ENCODE results near the gene SLC7A7. TPM values are rescaled to one million over a fixed set of nuclear protein-coding genes. Genes with fewer than 3 reads are reported as not detected.

Gene SLC7A7
- total RNA-seq, 1 experiment from 2014 or later: 5.9 TPM

- ChIA-PET POLR2A (ENCODE audit: unreplicated experiment) (interaction anchor here (0.7 kb wide), 1 partner anchor 314 kb away, joined by 3 read pairs; no protein-coding TSS in a partner anchor), CTCF (interaction anchor here (0.7 kb wide), 1 partner anchor 240 kb away, joined by 3 read pairs; no protein-coding TSS in a partner anchor)
- intact Hi-C loops (cut with micrococcal nuclease; ENCODE audit: unreplicated experiment): no loop called here
- Histone ChIP-seq H3F3A (ENCODE audit: insufficient read depth, low read depth) (no peaks in the 10 kb centered on the region), H3K79me2 (ENCODE audit: low read depth) (no peaks in the 10 kb centered on the region), H3K4me1 (replicated peaks; ENCODE audit: insufficient read depth) (no peaks in the 10 kb centered on the region), H3K36me3 (ENCODE audit: low read depth) (no peaks in the 10 kb centered on the region), H3K4me3 (peak overlapping the region; percentile 57; the same call in 1 of the 2 replicates), H4K20me1 (ENCODE audit: insufficient read depth) (no peaks in the 10 kb centered on the region), H3K9me2 (ENCODE audit: insufficient read depth) (no peaks in the 10 kb centered on the region), H3K27me3 (ENCODE audit: insufficient read depth, low read depth) (no peaks in the 10 kb centered on the region), H3K27ac (no peak overlapping the region), H2AFZ (peak overlapping the region; percentile 81), H3K9me3 (ENCODE audit: insufficient read depth, low read depth) (no peaks in the 10 kb centered on the region), H3K4me2 (peak overlapping the region; percentile 58)
- no peak for DNase-seq
- TF ChIP-seq, protein P1, sequence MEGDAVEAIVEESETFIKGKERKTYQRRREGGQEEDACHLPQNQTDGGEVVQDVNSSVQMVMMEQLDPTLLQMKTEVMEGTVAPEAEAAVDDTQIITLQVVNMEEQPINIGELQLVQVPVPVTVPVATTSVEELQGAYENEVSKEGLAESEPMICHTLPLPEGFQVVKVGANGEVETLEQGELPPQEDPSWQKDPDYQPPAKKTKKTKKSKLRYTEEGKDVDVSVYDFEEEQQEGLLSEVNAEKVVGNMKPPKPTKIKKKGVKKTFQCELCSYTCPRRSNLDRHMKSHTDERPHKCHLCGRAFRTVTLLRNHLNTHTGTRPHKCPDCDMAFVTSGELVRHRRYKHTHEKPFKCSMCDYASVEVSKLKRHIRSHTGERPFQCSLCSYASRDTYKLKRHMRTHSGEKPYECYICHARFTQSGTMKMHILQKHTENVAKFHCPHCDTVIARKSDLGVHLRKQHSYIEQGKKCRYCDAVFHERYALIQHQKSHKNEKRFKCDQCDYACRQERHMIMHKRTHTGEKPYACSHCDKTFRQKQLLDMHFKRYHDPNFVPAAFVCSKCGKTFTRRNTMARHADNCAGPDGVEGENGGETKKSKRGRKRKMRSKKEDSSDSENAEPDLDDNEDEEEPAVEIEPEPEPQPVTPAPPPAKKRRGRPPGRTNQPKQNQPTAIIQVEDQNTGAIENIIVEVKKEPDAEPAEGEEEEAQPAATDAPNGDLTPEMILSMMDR (conservative IDR thresholded peaks at IDR 0.05): no peak
- no peak for TF ChIP-seq EZH2 (IDR thresholded peaks at IDR 0.05; ENCODE audit: low read depth)
- no TSS peak for BruUV-seq (replicated peaks)
Observed at GRCh38 chr14:22837114-22837749, 22.0 kb upstream of the SLC7A7 start.

GRCh38 chr14:22836301-22837113 is 21.3 kb upstream of the SLC7A7 start, which contains the start of gene MMP14:
MMP14 (plus strand) TSS chr14:22836585; CDS start chr14:22836818, 233 bp downstream.
- DNase-seq: no peak
- H3K27ac ChIP-seq: no peak within 1 kb of the TSS
- H3K9me2 ChIP-seq (ENCODE audit: insufficient read depth): no peaks in the 10 kb centered on the region
- TSS peak; percentile 13 for BruUV-seq (replicated peaks)
- intact Hi-C loops (cut with micrococcal nuclease; ENCODE audit: unreplicated experiment): no loop called here
- H3K27me3 ChIP-seq (ENCODE audit: insufficient read depth, low read depth): no peaks in the 10 kb centered on the region
- CTCF ChIA-PET: no interaction called here
- peak within 1 kb of the TSS; percentile 81 for H2AFZ ChIP-seq
- H3K79me2 ChIP-seq (ENCODE audit: low read depth): no peaks in the 10 kb centered on the region
- no peaks in the 10 kb centered on the region for H3K36me3 ChIP-seq (ENCODE audit: low read depth)
- POLR2A ChIA-PET (ENCODE audit: unreplicated experiment): interaction anchor here (0.7 kb wide), 1 partner anchor 313 kb away, joined by 3 read pairs; no protein-coding TSS in a partner anchor
- TF ChIP-seq, protein P1 (conservative IDR thresholded peaks at IDR 0.05): no peak
- no peak for TF ChIP-seq EZH2 (IDR thresholded peaks at IDR 0.05; ENCODE audit: low read depth)
- H3K4me2 ChIP-seq: peak within 1 kb of the TSS; percentile 58
- H3K9me3 ChIP-seq (ENCODE audit: insufficient read depth, low read depth): no peaks in the 10 kb centered on the region
- H3F3A ChIP-seq (ENCODE audit: insufficient read depth, low read depth): no peaks in the 10 kb centered on the region
- H3K4me1 ChIP-seq (replicated peaks; ENCODE audit: insufficient read depth): no peaks in the 10 kb centered on the region
- H3K4me3 ChIP-seq: peak within 1 kb of the TSS; percentile 57; the same call in 1 of the 2 replicates
- no peaks in the 10 kb centered on the region for H4K20me1 ChIP-seq (ENCODE audit: insufficient read depth)

DNA sequence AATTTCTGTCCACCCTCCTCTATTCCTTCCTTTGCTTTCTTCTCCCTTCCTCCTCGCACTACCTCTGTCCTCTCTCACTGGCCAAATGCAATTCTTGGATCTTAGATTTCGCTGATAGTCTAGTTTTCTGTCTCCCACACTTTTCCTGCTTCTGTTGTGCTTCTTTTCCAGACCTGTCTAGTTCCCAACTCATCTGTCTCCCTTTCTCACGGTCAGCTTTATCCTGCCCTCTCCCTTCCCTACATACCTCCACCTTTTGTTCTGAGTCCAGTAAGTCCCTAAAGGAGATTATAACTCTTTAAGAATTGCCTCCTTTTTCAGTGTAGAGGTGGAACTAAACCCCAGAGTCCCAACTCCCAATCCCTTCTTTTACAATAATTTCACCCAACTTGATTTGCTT is 20.3 kb upstream of the SLC7A7 start:
- H3K36me3 ChIP-seq (ENCODE audit: low read depth): no peaks in the 10 kb centered on the region
- H3F3A ChIP-seq (ENCODE audit: insufficient read depth, low read depth): no peaks in the 10 kb centered on the region
- H3K4me1 ChIP-seq (replicated peaks; ENCODE audit: insufficient read depth): no peaks in the 10 kb centered on the region; the same call in 1 of the 2 replicates
- no peak overlapping the region for H3K4me2 ChIP-seq
- no peaks in the 10 kb centered on the region for H3K27me3 ChIP-seq (ENCODE audit: insufficient read depth, low read depth)
- no TSS peak for BruUV-seq (replicated peaks)
- no peaks in the 10 kb centered on the region for H3K9me2 ChIP-seq (ENCODE audit: insufficient read depth)
- H2AFZ ChIP-seq: no peak overlapping the region
- POLR2A ChIA-PET (ENCODE audit: unreplicated experiment): no interaction called here
- TF ChIP-seq, protein P1 (conservative IDR thresholded peaks at IDR 0.05): no peak
- no peak for TF ChIP-seq EZH2 (IDR thresholded peaks at IDR 0.05; ENCODE audit: low read depth)
- H4K20me1 ChIP-seq (ENCODE audit: insufficient read depth): no peaks in the 10 kb centered on the region
- H3K9me3 ChIP-seq (ENCODE audit: insufficient read depth, low read depth): no peaks in the 10 kb centered on the region
- intact Hi-C loops (cut with micrococcal nuclease; ENCODE audit: unreplicated experiment): no loop called here
- no peak for DNase-seq
- no peak overlapping the region for H3K27ac ChIP-seq
- no peak overlapping the region for H3K4me3 ChIP-seq
- peaks cover 4% of the 10 kb centered on the region; the same call in 1 of the 2 replicates for H3K79me2 ChIP-seq (ENCODE audit: low read depth)
- CTCF ChIA-PET: no interaction called here

Data from PC-9 (cell line).